Peyer's patch (tissue), 4 donors: ENCODE results near the gene AKR7A2. TPM values are rescaled to one million over a fixed set of nuclear protein-coding genes. Genes with fewer than 3 reads are reported as not detected.
"Not testable (repeated sequence)": the region's sequence is repeated elsewhere in the genome, so short reads cannot be mapped to it uniquely, and the experiment has no call there.

Source experiments
- DNase-seq, 3 donors: peaks; one replicate each; pipeline ENCODE4 v3.0.0-alpha.2; 2017 to 2019
- H3K27ac ChIP-seq, 4 donors: fragments of 200-600 bp; sonication (generic); one replicate each; pipeline ENCODE4 v1.5.1; 2016 to 2019
- H3K27me3 ChIP-seq, 2 donors: fragments of 200-600 bp; sonication (generic); one replicate each; pipeline ENCODE4 v1.5.1; 2019
- H3K36me3 ChIP-seq, 3 donors: fragments of 200-600 bp; sonication (generic); one replicate each; pipeline ENCODE4 v1.5.1; 2016 to 2019
- H3K4me1 ChIP-seq, 4 donors: fragments of 200-600 bp; sonication (generic); one replicate each; pipeline ENCODE4 v1.5.1; 2016 to 2019
- H3K4me3 ChIP-seq, 4 donors: fragments of 200-600 bp; sonication (generic); 1 replicate in 3 of 4; 2 replicates in 1 of 4; pipeline ENCODE4 v1.5.1; 2016 to 2019; ENCODE audit warnings: mild to moderate bottlenecking in 1 of 4
- H3K9me3 ChIP-seq, 4 donors: fragments of 200-600 bp; sonication (generic); one replicate each; pipeline ENCODE4 v1.5.1; 2016 to 2019; ENCODE audit warnings: mild to moderate bottlenecking in 1 of 4
- POLR2A ChIP-seq, 2 donors: fragments of 450-650 bp; IDR thresholded peaks; one replicate each; pipeline ENCODE4 v1.5.1; 2017; ENCODE audit warnings: antibody characterized with exemption in 2 of 2, mild to moderate bottlenecking in 2 of 2, moderate library complexity in 2 of 2
- total RNA-seq, 4 donors: library from RNA; depleted of rRNA; stranded (reverse); fragments of >200 nt; gene quantifications; one replicate each; pipeline ENCODE4 v1.1.0, GENCODE V29; 2016
- TF ChIP-seq, protein P1 (sequence below), 6 experiments: fragments of 450-650 bp in 4 of 6; fragments of 200-600 bp in 2 of 6; sonication (generic) in 1 of 6; IDR thresholded peaks; one replicate each; pipeline ENCODE4 v1.5.1; 2017 to 2019; ENCODE audit warnings: antibody characterized with exemption in 6 of 6, mild to moderate bottlenecking in 3 of 6, moderate library complexity in 1 of 6

The AKR7A2 gene
- total RNA-seq, 4 donors from 2014 or later, result 56.1 to 168 (median 137) TPM

DNA sequence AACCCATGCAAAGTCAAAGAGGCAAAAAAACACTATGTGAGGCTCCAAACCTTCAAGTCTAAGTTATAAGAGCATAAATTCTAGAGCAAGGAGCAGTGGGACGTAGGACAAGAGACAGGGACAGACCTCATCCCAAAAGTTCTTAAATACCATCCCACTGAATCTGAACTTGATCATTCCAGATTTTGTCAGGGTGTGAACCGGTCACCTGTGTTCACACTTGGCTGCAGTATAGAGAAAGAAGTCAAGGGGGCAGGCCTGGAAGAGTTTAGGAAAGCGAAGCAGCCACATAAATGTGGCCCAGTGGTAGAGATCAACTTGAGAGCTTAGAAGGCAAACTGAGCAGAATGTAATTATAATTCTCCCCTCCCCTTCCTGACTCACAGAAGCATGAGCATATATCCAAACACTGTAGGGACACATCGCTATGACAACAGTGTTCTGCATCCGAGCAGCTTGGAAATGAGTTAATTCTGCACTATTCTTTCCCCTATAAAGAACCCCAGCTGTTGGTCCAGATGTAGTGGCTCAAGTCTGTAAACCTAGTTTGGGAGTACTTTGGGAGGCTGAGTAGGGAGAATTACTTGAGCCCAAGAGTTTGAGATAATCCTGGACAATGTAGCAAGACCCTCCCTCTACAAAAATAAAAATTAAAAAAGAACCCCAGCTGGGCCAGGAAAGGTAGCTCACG, 2.7 kb downstream of the AKR7A2 start:
- Histone ChIP-seq H3K4me1 (peaks cover 0 to 37% (median 8%) of the 10 kb centered on the region in 4 donors), H3K4me3 (no peak overlapping the region), H3K27ac (peak overlapping the region in 2 of 4 donors; percentile 71 to 75), H3K9me3 (no peaks in the 10 kb centered on the region), H3K36me3 (peaks cover 0 to 39% (median 0%) of the 10 kb centered on the region in 3 donors), H3K27me3 (no peaks in the 10 kb centered on the region)
- TF ChIP-seq, protein P1, sequence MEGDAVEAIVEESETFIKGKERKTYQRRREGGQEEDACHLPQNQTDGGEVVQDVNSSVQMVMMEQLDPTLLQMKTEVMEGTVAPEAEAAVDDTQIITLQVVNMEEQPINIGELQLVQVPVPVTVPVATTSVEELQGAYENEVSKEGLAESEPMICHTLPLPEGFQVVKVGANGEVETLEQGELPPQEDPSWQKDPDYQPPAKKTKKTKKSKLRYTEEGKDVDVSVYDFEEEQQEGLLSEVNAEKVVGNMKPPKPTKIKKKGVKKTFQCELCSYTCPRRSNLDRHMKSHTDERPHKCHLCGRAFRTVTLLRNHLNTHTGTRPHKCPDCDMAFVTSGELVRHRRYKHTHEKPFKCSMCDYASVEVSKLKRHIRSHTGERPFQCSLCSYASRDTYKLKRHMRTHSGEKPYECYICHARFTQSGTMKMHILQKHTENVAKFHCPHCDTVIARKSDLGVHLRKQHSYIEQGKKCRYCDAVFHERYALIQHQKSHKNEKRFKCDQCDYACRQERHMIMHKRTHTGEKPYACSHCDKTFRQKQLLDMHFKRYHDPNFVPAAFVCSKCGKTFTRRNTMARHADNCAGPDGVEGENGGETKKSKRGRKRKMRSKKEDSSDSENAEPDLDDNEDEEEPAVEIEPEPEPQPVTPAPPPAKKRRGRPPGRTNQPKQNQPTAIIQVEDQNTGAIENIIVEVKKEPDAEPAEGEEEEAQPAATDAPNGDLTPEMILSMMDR (IDR thresholded peaks at IDR 0.05), result no peak
- no peak for TF ChIP-seq POLR2A (IDR thresholded peaks at IDR 0.05)
- peak in 1 of 3 donors; percentile 10 for DNase-seq

DNA sequence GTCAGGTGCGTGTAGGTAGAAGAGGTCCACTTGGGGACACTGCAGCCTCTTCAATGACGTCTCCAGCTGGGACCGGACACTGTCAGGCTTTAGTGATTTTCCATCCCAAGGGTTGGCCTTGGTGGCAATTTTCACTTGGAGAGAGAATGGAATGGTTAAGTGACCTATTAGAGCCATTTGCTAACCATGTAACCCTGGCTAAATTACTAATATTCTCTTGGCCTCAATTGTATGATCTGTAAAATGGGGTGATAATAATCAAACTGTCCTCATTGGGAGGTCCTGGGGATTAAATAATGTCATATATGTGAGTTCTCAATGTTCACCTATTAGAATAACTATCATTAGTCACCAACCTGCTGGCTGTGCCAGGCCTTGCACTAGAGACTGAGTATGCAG, 3.4 kb downstream of the AKR7A2 start:
- peaks cover 0 to 30% (median 2%) of the 10 kb centered on the region in 4 donors for H3K4me1 ChIP-seq
- peak overlapping the region in 3 of 4 donors; percentile 34 to 75 (median 71) for H3K27ac ChIP-seq
- no peak for DNase-seq
- H3K36me3 ChIP-seq, result peaks cover 0 to 47% (median 0%) of the 10 kb centered on the region in 3 donors
- no peak overlapping the region for H3K4me3 ChIP-seq
- TF ChIP-seq, protein P1 (IDR thresholded peaks at IDR 0.05), result peak in 3 of 6 experiments; percentile 18 to 28 (median 22)
- TF ChIP-seq POLR2A (IDR thresholded peaks at IDR 0.05), result no peak
- H3K27me3 ChIP-seq, result no peaks in the 10 kb centered on the region
- no peaks in the 10 kb centered on the region for H3K9me3 ChIP-seq

DNA sequence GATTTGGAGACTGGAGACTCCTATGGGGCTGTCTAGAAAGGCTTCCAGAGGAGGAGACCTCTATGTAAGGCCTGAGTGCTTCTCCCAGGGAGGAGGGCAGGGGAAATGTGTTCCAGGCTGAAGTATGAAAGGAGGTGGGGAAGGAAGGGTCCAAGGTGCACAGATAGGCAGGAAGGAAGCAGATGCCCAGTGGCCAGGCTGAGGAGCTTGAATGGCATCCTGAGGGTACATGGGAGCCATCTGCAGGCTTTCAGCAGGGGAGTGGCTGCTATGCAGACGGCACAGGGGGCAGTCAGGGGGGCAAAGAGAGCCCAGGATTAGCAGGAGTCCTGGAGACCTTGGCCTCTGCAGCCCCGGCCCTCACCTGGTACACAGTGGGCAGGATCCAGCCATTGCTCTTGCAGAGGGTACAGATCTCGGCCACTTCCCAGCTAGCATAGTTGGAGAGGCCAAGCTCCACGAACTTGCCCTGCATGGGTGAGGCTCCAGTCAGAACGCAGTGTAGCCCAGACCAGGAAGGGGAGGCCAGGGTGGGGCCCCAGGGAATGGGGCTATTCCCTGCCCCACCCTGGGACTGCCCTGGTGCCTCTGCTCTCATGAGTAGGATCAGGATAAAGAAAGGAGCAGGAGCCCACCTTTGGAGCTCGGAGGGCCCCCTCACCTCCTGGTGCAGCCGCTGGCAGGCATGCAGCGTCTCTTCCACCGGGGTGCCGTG, 4.0 kb downstream of the AKR7A2 start:
- TF ChIP-seq POLR2A (IDR thresholded peaks at IDR 0.05), result no peak
- TF ChIP-seq, protein P1 (IDR thresholded peaks at IDR 0.05), result no peak
- peak overlapping the region in 3 of 4 donors; percentile 34 to 75 (median 71) for H3K27ac ChIP-seq
- peaks cover 0 to 24% (median 2%) of the 10 kb centered on the region in 4 donors for H3K4me1 ChIP-seq
- H3K4me3 ChIP-seq, result no peak overlapping the region
- no peaks in the 10 kb centered on the region for H3K27me3 ChIP-seq
- H3K36me3 ChIP-seq, result peaks cover 0 to 52% (median 0%) of the 10 kb centered on the region in 3 donors
- H3K9me3 ChIP-seq, result no peaks in the 10 kb centered on the region
- DNase-seq, result peak in 2 of 3 donors; percentile 79 to 80

DNA sequence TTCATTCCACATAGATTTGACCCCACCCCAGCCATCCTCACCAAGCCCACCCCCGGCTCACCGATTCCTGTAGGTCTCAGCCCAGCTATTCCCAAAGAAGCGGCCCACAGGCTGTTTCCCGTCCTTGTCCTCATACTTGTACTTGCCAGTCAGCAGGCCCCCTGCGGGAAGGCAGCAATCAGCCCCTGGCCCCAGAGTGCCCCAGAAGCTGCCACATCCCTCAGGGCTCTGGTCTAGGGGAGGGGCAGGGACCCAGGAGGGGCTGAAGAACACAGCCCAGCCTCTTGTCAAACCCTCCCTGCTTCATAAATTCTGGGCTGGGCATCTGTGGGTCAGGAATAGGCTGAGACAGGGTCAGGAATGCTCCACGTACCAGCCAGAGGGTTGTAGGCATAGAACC, 5.0 kb downstream of the AKR7A2 start:
- Histone ChIP-seq H3K9me3 (no peaks in the 10 kb centered on the region), H3K27ac (peak overlapping the region in 1 of 4 donors; percentile 71), H3K36me3 (peaks cover 0 to 60% (median 0%) of the 10 kb centered on the region in 3 donors), H3K27me3 (no peaks in the 10 kb centered on the region), H3K4me1 (peaks cover 0 to 20% (median 2%) of the 10 kb centered on the region in 4 donors), H3K4me3 (no peak overlapping the region)
- DNase-seq, result peak in 1 of 3 donors; percentile 44
- TF ChIP-seq, protein P1 (IDR thresholded peaks at IDR 0.05), result no peak
- no peak for TF ChIP-seq POLR2A (IDR thresholded peaks at IDR 0.05)

DNA sequence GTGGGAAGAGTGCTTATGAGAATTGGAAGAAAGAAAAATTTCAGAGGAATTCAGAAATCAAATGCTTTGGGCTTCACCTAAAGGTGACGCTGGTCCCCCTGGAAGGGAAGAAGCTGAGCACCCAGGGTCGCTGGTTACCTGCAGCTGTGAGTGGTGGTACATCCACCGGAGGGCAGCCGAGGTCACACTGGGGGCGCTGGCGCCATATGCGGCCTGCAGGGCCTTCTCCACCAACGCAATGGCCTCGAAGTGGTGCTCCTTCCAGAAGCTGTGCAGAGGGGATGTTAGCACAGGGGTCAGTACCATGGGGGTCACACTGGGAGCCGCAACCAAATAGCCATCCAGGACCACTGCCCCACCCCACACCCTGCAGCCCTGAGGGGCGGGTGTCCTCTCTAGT, 6.1 kb downstream of the AKR7A2 start:
- H3K4me3 ChIP-seq, result no peak overlapping the region
- no peaks in the 10 kb centered on the region for H3K9me3 ChIP-seq
- H3K4me1 ChIP-seq, result peaks cover 0 to 16% (median 0%) of the 10 kb centered on the region in 4 donors
- no peak overlapping the region for H3K27ac ChIP-seq
- TF ChIP-seq POLR2A (IDR thresholded peaks at IDR 0.05), result no peak
- TF ChIP-seq, protein P1 (IDR thresholded peaks at IDR 0.05), result no peak
- peaks cover 0 to 65% (median 0%) of the 10 kb centered on the region in 3 donors for H3K36me3 ChIP-seq
- H3K27me3 ChIP-seq, result no peaks in the 10 kb centered on the region
- DNase-seq, result peak in 1 of 3 donors; percentile 37

DNA sequence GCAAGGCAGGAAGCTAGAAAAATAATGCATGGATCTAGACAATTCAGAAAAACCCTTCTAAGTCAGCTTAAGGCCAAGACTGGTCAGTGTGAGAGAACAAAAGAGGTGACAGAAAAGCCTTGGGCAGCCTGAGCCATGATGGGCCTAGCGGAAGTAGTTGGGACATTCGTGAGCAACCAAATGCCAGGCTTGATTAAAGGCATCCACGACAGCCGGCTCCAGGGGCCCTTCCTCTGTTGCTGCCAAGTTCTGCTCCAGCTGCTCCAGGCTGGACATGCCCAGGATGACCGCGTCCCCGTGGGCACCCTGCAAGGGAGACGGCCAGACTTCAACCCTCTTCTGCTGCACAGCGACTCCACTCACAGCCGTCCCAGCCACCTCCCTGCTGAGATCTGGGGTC, 7.9 kb downstream of the AKR7A2 start:
- DNase-seq, H3K9me3 ChIP-seq: not testable (repeated sequence)

More for the DNA sequence above, 7.9 kb downstream of the AKR7A2 start:
- H3K27ac ChIP-seq, H3K27me3 ChIP-seq, H3K4me3 ChIP-seq: not testable (repeated sequence)
- H3K36me3 ChIP-seq, result peaks cover 0 to 68% (median 0%) of the 10 kb centered on the region in 3 donors
- H3K4me1 ChIP-seq, result peaks cover 0 to 11% (median 0%) of the 10 kb centered on the region in 4 donors
